Measurements from ENCODE around the gene PLCB3.

The PLCB3 gene

DNA sequence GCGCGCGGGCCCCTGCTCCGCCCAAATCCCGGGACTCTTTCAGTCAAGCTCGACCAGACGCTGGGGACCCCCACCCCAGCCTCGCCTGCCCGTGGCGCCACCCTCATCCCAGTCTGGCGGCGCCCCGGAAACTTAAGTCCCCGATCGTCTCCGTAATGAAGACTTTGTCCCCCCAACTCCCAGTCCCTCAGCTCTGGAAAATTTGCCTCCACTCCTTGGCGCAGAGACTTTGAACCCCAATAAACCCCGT lies 348 bp downstream of the PLCB3 start:
- DNase-seq = no peak

DNA sequence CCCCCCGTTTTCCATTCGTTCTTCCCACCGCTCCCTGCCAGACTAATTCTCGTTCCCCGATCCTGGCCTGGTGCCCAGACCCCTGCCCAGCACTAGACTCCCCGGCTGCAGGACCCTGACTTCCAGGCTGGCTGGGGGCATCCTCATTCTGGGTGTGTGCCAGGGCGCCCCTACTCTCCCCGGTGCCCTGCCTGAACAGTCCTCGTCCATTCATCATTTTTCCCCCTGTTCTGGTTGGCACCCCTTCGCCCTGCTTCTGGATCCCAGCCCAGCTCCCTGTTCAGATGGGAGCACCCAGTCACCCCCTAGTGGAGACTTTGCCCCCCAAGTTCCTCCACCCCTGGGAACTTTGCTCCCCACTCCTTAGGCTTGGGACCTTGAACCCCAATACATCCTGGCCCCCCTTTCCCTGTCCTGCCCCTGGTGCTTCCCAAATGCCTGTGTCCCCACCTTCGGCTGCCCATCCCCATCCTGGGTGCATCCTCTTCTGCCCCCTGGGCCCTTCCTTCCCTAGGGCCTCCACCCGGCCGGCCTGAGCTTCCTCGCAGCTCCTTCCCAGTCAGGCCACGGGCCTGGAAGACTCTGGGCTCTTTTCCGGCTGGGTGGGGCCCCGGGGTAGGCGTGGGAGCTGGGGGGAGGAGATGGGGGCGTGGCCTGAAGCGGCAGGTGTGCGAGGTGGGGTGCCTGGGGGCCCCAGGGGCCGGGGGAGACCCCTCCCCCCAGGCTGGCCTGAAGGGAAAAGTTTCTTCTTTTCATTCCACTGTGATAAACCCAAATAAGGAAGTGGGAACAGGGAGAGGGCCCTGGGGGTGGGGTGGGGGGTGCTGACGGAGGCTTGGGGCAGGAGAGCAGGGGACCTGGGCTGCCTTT lies 908 bp downstream of the PLCB3 start:
- DNase-seq = peak; percentile 21

DNA sequence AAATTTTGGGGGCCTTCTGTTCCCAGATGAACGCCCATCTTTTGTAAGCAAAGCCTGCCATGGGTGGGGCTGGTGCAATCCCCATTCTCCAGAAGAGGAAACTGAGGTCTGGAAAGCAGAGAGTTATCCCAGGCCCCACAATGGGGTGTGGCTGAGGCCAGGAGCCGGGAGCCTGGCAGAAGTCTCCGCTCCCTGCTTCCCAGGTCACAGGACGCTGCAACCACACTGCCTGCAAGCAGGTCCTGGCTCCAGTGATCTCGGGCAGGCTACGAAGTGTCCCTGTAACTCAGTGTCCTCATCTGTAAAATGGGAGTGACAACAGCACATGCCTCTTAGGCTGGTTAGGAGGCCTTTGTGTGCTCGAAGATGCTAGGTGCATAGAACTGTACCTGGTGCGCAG lies 1.7 kb downstream of the PLCB3 start:
- no peak for DNase-seq

DNA sequence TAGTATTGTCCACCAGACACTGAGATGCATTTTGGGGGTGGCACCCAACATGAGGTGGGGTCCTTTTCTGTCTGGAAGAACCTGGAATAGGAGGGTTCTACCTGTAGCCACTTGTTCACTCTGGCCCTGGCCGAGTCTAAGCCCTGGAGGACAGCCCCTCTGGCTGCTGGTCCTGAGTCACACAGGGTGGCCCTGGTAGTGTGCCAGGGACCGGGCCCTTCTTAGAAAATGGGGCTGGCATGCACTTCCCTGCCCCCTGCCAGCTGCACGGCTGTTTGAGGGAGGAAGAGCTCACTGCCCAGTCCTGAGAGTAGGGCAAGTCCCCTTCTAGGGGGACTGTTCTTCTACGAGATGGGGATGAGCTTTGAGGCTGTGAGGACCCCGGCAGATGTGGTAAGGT lies 2.2 kb downstream of the PLCB3 start:
- no peak for DNase-seq

DNA sequence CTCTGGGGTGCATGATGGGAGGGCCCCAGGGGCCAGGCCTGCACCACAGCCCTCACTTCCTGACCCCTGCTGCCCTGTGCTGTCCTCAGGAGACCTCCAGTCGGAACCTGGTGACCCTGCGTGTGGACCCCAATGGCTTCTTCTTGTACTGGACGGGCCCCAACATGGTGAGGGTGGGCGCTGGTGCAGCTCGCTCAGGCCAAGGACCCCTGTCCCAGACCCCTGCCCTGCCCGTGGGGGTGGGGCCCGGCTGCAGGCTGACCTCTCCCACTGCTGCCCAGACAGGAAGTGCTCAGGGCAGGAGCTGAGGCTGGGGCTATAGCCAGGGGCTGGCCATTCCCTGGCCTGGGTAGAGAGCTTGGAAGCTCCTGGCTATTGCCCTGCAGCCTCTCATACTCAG lies 3.0 kb downstream of the PLCB3 start:
- DNase-seq = no peak

DNA sequence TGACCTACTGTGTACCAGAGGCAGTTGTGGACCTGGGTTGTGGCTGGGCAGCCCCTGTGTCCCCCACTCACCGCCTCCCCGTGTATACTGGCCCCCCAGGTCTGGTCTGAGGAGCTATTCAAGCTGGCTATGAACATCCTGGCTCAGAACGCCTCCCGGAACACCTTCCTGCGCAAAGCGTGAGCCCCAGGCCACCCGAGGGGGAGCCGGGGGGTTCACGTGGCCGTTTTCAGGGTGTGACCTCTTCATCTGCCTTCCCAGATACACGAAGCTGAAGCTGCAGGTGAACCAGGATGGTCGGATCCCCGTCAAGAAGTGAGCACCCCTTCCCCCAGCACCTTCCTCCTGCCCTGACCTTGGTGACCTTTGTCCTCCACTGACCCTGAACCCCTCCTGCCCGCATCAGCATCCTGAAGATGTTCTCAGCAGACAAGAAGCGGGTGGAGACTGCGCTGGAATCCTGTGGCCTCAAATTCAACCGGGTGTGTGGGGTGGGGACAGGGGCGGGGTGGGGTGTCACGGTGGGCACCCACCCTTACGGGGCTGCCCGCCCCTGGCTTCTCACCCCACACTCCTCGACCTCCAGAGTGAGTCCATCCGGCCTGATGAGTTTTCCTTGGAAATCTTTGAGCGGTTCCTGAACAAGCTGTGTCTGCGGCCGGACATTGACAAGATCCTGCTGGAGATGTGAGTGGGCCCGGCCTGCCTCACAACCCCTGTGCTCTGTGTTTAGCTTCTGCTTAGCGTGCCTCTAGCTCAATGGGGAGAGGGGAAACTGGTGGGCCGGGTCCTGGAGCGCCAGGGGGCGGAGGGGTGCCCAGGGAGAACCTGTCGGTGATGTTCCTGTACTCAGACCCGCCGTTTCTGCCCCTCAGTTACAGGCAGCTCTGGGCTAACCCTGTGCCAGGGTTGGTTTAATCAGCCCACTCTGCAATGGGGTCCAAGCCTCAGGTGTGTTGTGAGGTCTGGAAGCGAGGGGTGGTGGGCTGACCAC lies 4.1 kb downstream of the PLCB3 start:
- DNase-seq = no peak

DNA sequence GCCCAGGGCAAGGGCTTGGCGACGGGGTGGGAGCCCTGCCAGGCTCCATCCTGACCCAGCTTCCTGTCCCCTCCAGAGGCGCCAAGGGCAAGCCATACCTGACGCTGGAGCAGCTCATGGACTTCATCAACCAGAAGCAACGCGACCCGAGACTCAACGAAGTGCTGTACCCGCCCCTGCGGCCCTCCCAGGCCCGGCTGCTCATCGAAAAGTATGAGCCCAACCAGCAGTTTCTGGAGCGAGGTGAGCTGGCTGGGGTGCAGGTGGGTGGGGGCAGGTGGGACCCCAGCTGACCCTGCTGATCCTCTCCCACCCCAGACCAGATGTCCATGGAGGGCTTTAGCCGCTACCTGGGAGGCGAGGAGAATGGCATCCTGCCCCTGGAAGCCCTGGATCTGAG lies 5.0 kb downstream of the PLCB3 start:
- DNase-seq = no peak

DNA sequence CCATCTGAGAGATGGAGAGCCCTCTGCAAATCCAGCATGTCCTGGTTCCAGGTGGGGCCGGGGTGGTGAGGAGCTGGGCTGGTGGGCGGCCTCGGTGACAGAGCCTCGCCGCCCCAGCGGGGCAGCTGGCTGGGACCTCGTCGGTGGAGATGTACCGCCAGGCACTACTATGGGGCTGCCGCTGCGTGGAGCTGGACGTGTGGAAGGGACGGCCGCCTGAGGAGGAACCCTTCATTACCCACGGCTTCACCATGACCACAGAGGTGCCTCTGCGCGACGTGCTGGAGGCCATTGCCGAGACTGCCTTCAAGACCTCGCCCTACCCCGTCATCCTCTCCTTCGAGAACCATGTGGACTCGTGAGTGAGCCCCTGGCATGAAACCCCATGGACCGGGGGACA lies 7.0 kb downstream of the PLCB3 start:
- no peak for DNase-seq

DNA sequence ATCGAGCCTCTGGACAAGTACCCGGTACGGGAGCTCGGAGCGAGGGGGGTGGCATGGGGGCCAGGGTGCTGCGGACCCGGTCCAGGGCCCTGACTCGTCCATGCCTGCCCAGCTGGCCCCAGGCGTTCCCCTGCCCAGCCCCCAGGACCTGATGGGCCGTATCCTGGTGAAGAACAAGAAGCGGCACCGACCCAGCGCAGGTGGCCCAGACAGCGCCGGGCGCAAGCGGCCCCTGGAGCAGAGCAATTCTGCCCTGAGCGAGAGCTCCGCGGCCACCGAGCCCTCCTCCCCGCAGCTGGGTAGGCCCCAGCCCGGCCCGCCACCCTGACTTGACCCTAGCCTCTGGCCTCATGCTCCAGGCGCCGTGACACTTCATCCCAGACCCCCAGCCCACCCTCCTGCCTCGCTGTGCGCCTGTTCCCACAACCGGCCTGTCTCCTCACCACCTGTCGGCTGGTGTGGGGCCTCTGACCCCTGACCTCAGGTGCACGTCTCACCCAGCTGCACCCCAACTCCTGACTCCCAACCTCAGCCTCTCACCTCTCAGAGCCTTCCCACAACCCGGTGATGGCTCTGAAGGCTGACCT lies 7.7 kb downstream of the PLCB3 start:
- no peak for DNase-seq

DNA sequence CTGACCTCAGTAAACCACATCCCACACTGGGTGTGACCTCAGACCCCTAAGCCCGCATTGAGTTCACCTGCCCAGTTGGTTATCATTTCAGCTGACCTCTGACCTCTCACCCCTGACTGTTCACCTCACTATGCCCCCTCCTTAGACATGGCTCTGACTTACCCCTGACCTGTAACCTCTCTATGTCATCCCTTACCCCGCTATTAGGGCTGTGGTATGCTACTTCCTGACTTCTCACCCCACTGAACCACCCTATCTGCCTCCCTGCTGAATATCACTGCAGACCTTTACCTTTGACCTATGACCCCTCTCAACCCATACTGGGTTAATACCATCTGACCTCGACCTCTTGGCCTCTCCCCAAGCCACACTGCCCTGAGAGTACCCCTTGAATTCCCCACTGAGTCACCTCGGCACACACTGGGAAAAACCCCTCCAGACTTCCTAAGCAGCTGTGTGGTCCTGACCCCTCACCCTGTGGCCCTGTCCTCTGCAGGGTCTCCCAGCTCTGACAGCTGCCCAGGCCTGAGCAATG lies 8.3 kb downstream of the PLCB3 start:
- DNase-seq = no peak

- DNase-seq = no peak
These were observed 8.9 kb downstream of the PLCB3 start for GRCh38 chr11:64260147-64260708.

- DNase-seq = no peak
These were observed 10.3 kb downstream of the PLCB3 start for GRCh38 chr11:64261556-64262080.

DNA sequence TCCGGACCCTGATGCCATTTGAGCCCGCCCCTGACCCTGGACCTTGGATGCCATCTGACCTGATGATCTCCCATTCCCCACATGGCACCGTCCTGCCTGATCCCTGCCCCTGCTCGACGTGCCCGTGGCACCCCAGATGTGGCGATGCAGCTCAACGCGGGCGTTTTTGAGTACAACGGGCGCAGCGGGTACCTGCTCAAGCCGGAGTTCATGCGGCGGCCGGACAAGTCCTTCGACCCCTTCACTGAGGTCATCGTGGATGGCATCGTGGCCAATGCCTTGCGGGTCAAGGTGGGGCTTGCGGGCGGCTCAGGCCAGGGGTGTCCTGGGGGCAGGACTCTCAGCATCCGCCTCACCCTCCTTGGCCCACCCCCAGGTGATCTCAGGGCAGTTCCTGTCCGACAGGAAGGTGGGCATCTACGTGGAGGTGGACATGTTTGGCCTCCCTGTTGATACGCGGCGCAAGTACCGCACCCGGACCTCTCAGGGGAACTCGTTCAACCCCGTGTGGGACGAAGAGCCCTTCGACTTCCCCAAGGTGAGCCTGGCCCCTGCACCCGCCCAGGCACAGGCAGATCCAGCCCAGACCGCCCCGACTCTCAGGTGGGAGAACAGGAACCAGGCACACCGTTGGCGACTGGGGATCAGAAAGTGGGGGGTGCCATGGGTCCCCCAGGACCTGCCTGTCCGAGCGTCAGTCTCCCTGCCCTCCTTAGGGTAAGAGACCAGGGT lies 11.1 kb downstream of the PLCB3 start:
- DNase-seq = no peak

DNA sequence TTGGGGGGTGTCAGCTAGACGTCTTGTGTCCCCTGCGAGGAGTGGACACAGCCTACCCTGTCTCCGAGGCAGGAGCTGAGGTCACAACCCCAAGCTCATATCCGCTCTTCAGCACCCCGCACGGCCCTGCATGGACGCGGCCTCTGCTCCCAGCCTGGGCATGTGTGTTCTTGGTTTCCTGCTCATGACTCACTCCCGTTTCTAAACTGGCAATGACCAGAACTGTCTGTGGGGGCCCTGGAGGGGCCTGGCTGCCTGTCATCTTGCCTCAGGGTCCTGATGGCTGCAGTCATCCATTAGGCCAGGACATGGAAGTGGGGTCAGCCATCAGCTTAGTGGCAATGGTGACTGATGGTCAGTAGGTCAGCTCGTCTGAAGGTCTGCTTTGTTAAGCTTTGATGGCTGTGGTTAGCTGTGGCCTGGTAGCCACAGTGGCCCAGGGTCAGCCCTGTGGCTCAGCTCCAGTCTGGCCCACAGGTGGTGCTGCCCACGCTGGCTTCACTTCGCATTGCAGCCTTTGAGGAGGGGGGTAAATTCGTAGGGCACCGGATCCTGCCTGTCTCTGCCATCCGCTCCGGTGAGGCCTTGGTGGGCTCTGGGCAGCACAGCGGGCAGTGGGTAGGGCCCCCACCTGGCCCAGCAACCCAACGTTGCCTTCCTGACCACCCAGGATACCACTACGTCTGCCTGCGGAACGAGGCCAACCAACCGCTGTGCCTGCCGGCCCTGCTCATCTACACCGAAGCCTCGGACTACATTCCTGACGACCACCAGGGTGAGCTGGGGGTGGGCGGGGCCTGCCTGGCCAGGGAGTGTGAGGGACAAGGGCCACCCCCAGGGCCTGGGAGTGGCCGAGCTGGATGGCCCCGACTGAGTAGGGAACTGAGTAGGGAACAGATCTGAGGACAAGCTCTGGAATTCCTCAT lies 12.0 kb downstream of the PLCB3 start:
- no peak for DNase-seq

GRCh38 chr11:64263947-64264317 lies 12.6 kb downstream of the PLCB3 start:
- DNase-seq = no peak

GRCh38 chr11:64264371-64264852 lies 13.1 kb downstream of the PLCB3 start:
- no peak for DNase-seq

DNA sequence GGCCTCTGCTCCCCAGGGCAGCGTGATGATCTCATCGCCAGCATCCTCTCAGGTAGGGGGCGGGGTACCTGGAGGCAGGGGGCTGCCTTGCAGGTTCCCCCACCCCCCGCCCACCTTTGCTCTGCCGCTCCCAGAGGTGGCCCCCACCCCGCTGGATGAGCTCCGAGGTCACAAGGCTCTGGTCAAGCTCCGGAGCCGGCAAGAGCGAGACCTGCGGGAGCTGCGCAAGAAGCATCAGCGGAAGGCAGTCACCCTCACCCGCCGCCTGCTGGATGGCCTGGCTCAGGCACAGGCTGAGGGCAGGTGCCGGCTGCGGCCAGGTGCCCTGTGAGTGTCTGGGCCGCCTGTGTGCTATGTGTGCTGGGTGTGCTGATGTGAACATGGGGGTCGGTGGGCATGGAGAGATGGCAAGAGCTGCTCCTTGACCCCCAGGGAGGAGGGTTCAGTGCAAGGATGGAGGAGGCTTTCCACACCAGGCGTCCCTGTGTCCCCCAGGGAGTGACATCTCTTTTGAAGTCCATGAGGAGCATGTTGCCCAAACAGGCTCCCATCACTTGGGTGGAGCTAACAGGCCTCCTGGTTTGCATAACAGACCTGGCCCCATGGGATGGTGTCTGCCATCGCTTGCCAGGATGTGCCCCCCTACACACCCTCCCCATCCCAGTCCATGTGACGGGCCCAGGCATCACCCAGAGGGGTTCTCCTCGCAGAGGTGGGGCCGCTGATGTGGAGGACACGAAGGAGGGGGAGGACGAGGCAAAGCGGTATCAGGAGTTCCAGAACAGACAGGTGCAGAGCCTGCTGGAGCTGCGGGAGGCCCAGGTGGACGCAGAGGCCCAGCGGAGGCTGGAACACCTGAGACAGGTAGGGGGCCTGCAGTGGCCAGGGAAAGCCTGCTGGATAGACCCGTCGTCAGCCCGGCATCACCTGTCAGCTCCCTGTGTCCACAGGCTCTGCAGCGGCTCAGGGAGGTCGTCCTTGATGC lies 14.1 kb downstream of the PLCB3 start:
- DNase-seq = no peak

GRCh38 chr11:64266339-64266738 lies 15.0 kb downstream of the PLCB3 start:
- DNase-seq = no peak

GRCh38 chr11:64267207-64267945 lies 16.0 kb downstream of the PLCB3 start:
- DNase-seq = no peak

Data from activated CD4-positive, alpha-beta T cell treated with anti-CD3 and anti-CD28 coated beads, Interleukin-2, Interleukin-6, amounts not matched to agents 100 ng/mL and 50 ng/mL, durations not matched to agents 16 hours and 8 hours (primary cell).